SK-N-SH (cell line): ENCODE results near the gene RNF168.

Experiments used
- CHD2 ChIP-seq: fragments of 150-350 bp; IDR thresholded peaks from 2 replicates; pipeline ENCODE4 v1.6.1; 2018; ENCODE audit warnings: low read length; ENCODE audit not compliant: partially characterized antibody
- CTCF ChIP-seq: fragments of 200-600 bp; sonication (generic); IDR thresholded peaks from 2 replicates; pipeline ENCODE4 v1.6.1; 2017; ENCODE audit warnings: antibody characterized with exemption, mild to moderate bottlenecking, moderate library complexity
- JUND ChIP-seq: IDR thresholded peaks from 2 replicates; pipeline ENCODE4 v1.4.0; 2012
- MXI1 ChIP-seq: IDR thresholded peaks from 2 replicates; pipeline ENCODE4 v1.6.1; 2012; ENCODE audit warnings: mild to moderate bottlenecking, low read depth, low read length, improper control_type of control experiment
- POLR2AphosphoS5 ChIP-seq: IDR thresholded peaks from 2 replicates; pipeline ENCODE4 v1.6.1; 2012; ENCODE audit warnings: low read depth, low read length
- RAD21 ChIP-seq: IDR thresholded peaks from 2 replicates; pipeline ENCODE4 v1.6.1; 2012; ENCODE audit warnings: mild to moderate bottlenecking, low read length
- RFX5 ChIP-seq: IDR thresholded peaks from 2 replicates; pipeline ENCODE4 v1.6.1; 2012; ENCODE audit warnings: mild to moderate bottlenecking, improper control_type of control experiment, low read length
- RXRA ChIP-seq: IDR thresholded peaks from 2 replicates; pipeline ENCODE4 v1.4.0; 2012; ENCODE audit warnings: low read depth, mild to moderate bottlenecking, borderline replicate concordance
- SIN3A ChIP-seq: IDR thresholded peaks from 2 replicates; pipeline ENCODE4 v1.6.1; 2012; ENCODE audit warnings: low read depth, mild to moderate bottlenecking, low read length, moderate library complexity, borderline replicate concordance
- SMC3 ChIP-seq: IDR thresholded peaks from 2 replicates; pipeline ENCODE4 v1.6.1; 2012; ENCODE audit warnings: low read depth, low read length, improper control_type of control experiment
- TCF12 ChIP-seq: IDR thresholded peaks from 2 replicates; pipeline ENCODE4 v1.4.0; 2012
- ZBTB33 ChIP-seq: IDR thresholded peaks from 2 replicates; pipeline ENCODE4 v1.4.0; 2012; ENCODE audit warnings: low read depth, borderline replicate concordance

GRCh38 chr3:196419386-196419785, 84.2 kb downstream of the RNF168 start:
- TF ChIP-seq CHD2 (no peak), SIN3A (no peak), CTCF (no peak), POLR2AphosphoS5 (no peak), JUND (no peak), RFX5 (no peak), RAD21 (no peak), SMC3 (no peak), TCF12 (no peak), ZBTB33 (no peak), RXRA (no peak), MXI1 (no peak)
